ENCODE results near the gene LILRA5.

DNA sequence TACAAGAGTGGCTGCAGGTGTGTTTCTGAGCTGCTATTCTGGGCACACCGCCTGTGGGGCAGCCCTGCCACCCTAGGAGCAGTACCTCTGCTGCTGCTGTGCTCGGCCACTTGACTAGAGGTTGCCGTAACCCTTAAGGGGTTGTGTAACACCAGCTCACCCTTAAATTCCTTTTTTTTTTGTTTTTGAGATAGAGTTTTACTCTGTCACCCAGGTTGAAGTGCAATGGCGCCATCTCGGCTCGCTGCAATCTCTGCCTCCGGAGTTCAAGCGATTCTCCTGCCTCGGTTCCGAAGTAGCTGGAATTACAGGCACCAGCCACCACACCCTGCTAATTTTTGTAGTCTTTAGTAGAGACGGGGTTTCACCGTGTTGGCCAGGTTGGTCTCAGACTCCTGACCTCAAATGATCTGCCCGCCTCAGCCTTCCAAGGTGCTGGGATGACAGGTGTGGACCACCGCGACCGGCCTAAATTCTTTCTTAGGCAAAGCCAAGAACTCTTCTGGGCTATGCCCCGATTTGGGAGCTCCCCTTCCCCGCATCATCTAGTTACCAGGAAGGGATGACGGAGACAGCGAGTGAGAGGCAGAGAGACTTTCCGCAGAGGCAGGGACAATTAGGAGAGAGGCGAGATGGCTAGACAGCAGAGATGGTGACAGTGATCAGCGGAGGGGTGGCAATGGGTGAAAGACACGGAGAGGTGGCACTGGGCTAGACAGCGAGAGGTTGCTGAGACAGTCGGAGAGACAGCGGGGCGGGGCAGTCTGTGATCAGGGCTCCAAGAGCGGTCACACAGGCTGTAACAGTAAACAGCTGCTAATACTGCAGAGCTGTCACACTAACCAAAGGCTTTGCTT lies 4.4 kb upstream of the LILRA5 start:
- TF ChIP-seq, protein P1, sequence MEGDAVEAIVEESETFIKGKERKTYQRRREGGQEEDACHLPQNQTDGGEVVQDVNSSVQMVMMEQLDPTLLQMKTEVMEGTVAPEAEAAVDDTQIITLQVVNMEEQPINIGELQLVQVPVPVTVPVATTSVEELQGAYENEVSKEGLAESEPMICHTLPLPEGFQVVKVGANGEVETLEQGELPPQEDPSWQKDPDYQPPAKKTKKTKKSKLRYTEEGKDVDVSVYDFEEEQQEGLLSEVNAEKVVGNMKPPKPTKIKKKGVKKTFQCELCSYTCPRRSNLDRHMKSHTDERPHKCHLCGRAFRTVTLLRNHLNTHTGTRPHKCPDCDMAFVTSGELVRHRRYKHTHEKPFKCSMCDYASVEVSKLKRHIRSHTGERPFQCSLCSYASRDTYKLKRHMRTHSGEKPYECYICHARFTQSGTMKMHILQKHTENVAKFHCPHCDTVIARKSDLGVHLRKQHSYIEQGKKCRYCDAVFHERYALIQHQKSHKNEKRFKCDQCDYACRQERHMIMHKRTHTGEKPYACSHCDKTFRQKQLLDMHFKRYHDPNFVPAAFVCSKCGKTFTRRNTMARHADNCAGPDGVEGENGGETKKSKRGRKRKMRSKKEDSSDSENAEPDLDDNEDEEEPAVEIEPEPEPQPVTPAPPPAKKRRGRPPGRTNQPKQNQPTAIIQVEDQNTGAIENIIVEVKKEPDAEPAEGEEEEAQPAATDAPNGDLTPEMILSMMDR (IDR thresholded peaks at IDR 0.05 in 2 of 3, conservative IDR thresholded peaks at IDR 0.05 in 1 of 3; ENCODE audit: borderline replicate concordance in 1 of 3, insufficient read depth in 1 of 3, low read depth in 2 of 3, low read length in 2 of 3), result no peak
- TF ChIP-seq SRF (IDR thresholded peaks at IDR 0.05; ENCODE audit: low read depth), result no peak
- TF ChIP-seq JUND (IDR thresholded peaks at IDR 0.05), result no peak
- TF ChIP-seq, protein P2, sequence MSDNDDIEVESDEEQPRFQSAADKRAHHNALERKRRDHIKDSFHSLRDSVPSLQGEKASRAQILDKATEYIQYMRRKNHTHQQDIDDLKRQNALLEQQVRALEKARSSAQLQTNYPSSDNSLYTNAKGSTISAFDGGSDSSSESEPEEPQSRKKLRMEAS (IDR thresholded peaks at IDR 0.05), result no peak
- TF ChIP-seq POLR2A (IDR thresholded peaks at IDR 0.05; ENCODE audit: borderline replicate concordance, extremely low read depth, insufficient read depth, insufficient read length), result no peak
- no peak for TF ChIP-seq TCF7L2 (IDR thresholded peaks at IDR 0.05; ENCODE audit: borderline replicate concordance, extremely low read depth, insufficient read depth, insufficient read length)
- no peak for TF ChIP-seq POLR2AphosphoS5 (IDR thresholded peaks at IDR 0.05; ENCODE audit: low read depth, low read length)
- TF ChIP-seq CEBPB (IDR thresholded peaks at IDR 0.05; ENCODE audit: low read depth), result no peak
- TF ChIP-seq EZH2 (IDR thresholded peaks at IDR 0.05), result no peak
- no peak for TF ChIP-seq RAD21 (IDR thresholded peaks at IDR 0.05; ENCODE audit: low read depth)
- no peak for TF ChIP-seq YY1 (IDR thresholded peaks at IDR 0.05; ENCODE audit: extremely low read depth, insufficient replicate concordance, low read depth, low read length)
- TF ChIP-seq, protein P3, sequence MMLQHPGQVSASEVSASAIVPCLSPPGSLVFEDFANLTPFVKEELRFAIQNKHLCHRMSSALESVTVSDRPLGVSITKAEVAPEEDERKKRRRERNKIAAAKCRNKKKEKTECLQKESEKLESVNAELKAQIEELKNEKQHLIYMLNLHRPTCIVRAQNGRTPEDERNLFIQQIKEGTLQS (IDR thresholded peaks at IDR 0.05), result no peak
